MG63 (cell line): ENCODE results near the gene CASKIN2. TPM values are rescaled to one million over a fixed set of nuclear protein-coding genes. Genes with fewer than 3 reads are reported as not detected.
A peak's percentile ranks its signal among the peaks of the same experiment; 100 is the strongest.

ENCODE experiments used
- DNase-seq: peaks from one replicate; pipeline ENCODE4 v3.0.0-alpha.2; 2020
- H3K27me3 ChIP-seq: fragments of 250-450 bp; sonication (Bioruptor Pico); 2 replicates; pipeline ENCODE4 v1.5.1; 2020; ENCODE audit warnings: mild to moderate bottlenecking, moderate library complexity
- H3K36me3 ChIP-seq: fragments of 250-450 bp; sonication (Bioruptor Pico); 2 replicates; pipeline ENCODE4 v1.5.1; 2020; ENCODE audit warnings: mild to moderate bottlenecking, moderate library complexity
- H3K4me3 ChIP-seq: fragments of 250-450 bp; sonication (Bioruptor Pico); 2 replicates; pipeline ENCODE4 v1.5.1; 2020; ENCODE audit warnings: mild to moderate bottlenecking, moderate library complexity
- H3K9me3 ChIP-seq: fragments of 250-450 bp; sonication (Bioruptor Pico); 2 replicates; pipeline ENCODE4 v1.5.1; 2020; ENCODE audit warnings: mild to moderate bottlenecking, moderate library complexity
- total RNA-seq: library from RNA; depleted of rRNA; stranded (reverse); fragments of >200 nt; shearing (Covaris generic); gene quantifications from 2 replicates; pipeline ENCODE4 v1.2.3, GENCODE V29; 2014; ENCODE audit warnings: low replicate concordance

Gene CASKIN2
- total RNA-seq, 1 experiment from 2014 or later = 7.8 TPM

GRCh38 chr17:75513641-75514000 lies 1.7 kb downstream of the CASKIN2 start:
- Histone ChIP-seq H3K36me3 (peaks cover 54% of the 10 kb centered on the region), H3K4me3 (peak overlapping the region; percentile 77), H3K27me3 (no peaks in the 10 kb centered on the region)

GRCh38 chr17:75512926-75513640 lies 2.3 kb downstream of the CASKIN2 start:
- DNase-seq = peak; percentile 35
- H3K27me3 ChIP-seq = no peaks in the 10 kb centered on the region
- no peaks in the 10 kb centered on the region for H3K9me3 ChIP-seq
- H3K4me3 ChIP-seq = no peak overlapping the region; the same call in 1 of the 2 replicates
- H3K36me3 ChIP-seq = peaks cover 54% of the 10 kb centered on the region

More at GRCh38 chr17:75513641-75514000, 1.7 kb downstream of the CASKIN2 start:
- H3K9me3 ChIP-seq = no peaks in the 10 kb centered on the region
- no peak for DNase-seq

DNA sequence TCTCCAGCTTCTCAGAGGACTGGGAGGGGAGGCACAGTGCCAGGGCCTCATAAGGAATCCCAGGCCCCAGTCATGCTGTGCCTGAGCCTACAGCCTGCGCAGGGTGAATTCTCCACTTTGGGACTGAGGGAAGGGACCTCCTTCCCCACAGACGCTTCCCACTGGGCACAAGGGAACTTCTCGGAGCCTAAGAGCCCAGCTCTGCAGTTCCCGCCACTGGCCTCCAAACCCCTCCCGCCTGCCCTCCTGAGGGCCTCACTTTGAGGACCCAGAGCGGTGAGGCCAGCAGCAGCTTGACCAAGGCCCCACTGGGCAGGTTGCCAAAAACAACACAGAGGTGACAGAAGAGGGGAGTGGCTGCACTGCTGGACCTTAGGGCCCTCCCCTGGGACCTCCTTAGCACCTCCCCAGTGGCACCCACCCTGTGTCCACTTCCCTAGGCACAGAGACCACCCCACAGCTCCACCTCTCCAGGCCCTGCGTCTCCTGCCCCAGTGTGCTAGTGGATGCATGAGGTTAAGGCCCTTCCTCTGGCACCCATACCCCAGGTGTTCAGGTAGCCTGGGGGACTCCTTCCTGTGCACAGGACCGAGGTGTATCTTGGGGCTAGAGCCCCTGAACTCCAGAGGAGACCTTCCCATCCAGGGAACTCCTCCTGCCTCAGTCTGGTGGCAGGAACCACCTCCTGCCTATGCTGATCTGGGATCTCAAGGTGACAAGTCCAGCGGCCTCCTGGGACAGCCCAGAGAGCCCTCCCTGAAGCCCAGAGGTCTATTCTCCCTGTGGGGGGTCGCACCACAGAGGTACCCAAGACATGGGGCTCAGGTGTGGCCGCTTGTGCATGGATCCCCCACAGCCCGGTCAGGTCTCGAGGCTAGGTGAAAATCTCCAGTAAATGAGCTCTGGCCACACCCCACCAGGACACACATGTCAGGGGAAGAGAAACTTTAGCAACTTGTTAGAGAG lies 3.4 kb downstream of the CASKIN2 start:
- Histone ChIP-seq H3K36me3 (peaks cover 61% of the 10 kb centered on the region), H3K9me3 (no peaks in the 10 kb centered on the region), H3K27me3 (no peaks in the 10 kb centered on the region), H3K4me3 (no peak overlapping the region)
- no peak for DNase-seq

DNA sequence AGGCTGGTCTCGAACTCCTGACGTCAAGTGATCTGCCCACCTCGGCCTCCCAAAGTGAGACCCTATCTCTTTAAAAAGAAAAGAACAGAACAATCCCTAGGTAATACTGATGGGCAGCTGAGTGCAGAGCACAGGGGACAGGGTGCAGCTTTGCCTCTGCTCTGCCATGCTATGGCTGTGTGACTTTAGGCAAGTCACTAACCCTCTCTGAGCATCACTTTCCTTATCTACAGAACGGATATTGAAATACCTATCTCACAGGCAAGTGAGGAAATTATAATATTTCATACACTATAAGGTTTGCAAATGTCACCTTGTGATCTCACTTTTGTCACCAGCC lies 4.1 kb downstream of the CASKIN2 start:
- no peak for DNase-seq
- Histone ChIP-seq H3K36me3 (peaks cover 67% of the 10 kb centered on the region), H3K4me3 (no peak overlapping the region), H3K27me3 (no peaks in the 10 kb centered on the region), H3K9me3 (no peaks in the 10 kb centered on the region)

DNA sequence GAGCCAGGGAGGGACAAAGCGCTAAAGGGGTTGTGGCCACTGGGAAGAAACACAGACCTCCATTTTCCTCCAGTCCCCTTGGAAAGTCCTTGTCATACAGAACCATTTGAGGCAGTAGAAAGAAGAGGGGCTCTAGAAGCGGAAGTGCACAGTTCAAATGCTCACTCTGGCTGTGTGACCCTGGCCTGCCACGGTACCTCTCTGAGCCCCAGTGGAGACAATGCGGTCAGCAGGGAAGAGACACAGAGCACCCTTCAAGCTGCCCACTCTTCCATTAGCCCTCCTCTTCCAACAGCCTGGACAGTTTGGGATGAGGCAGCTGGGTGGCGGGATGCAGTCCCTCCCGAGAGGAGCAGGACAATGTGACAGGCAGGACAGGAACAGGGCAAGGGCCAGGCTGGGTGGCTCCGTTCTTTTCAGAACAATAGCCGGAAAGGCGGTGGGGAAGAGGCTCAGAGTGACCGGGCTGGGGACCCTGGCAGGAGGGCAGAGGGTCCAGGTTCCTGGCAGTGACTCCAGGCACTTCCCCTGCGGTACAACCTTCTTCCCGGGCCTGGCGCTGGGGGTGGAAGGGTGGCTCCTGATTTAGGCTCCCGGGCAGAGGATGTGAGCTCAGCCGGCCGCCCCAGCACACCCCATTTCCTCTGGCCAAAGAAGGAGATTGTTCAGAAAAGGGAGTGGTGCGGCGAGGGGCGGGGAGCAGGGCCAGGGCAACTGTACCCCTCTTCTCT lies 5.6 kb downstream of the CASKIN2 start:
- Histone ChIP-seq H3K36me3 (peaks cover 77% of the 10 kb centered on the region), H3K4me3 (no peak overlapping the region), H3K27me3 (no peaks in the 10 kb centered on the region), H3K9me3 (no peaks in the 10 kb centered on the region)
- DNase-seq = no peak

GRCh38 chr17:75508931-75509361 lies 6.4 kb downstream of the CASKIN2 start:
- DNase-seq = no peak
- Histone ChIP-seq H3K36me3 (peaks cover 82% of the 10 kb centered on the region), H3K27me3 (no peaks in the 10 kb centered on the region), H3K4me3 (no peak overlapping the region), H3K9me3 (no peaks in the 10 kb centered on the region)

GRCh38 chr17:75507733-75508719 lies 7.3 kb downstream of the CASKIN2 start:
- Histone ChIP-seq H3K36me3 (peaks cover 80% of the 10 kb centered on the region), H3K27me3 (no peaks in the 10 kb centered on the region), H3K4me3 (no peak overlapping the region), H3K9me3 (no peaks in the 10 kb centered on the region)
- DNase-seq = peak; percentile 30

DNA sequence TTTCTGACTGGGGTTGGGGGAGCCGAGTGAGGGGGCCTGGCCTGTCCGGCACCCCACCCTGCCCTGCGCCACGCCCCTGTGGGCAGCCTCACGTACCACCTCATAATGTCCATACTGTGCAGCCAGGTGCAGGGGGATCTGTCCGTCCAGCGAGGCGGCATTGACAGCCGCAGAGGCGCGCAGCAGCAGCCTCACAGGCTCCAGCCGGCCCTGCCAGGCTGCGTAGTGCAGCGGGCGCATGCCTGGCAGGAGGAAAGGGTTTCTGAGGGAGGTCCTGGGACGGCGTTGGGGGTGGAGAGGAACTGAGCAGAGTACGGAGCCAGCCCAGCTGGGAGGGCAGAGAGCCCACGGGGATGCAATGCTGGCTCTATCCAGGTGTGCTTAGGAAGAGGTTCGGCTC lies 8.4 kb downstream of the CASKIN2 start:
- peaks cover 71% of the 10 kb centered on the region for H3K36me3 ChIP-seq
- DNase-seq = no peak
- H3K27me3 ChIP-seq = no peaks in the 10 kb centered on the region
- H3K9me3 ChIP-seq = no peaks in the 10 kb centered on the region
- H3K4me3 ChIP-seq = no peak overlapping the region

DNA sequence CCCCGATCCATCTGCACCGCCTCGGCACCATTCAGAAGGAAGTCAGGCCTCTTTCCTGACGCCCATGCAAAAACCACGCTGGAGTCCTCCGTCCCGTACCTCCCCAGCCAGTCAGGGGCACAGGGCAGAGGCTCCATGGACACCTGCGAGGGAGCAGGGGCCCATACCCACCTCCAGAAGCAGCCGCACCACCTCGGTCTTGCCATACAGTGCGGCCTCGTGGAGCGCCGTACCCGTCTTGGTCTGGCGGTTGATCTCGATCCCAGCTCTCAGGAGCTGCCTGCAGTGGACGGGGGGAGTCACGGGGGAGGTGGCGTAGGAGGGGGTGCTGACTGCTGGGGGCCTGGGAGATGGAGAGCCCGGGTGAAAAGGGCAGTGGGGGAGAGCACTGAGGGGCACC lies 9.2 kb downstream of the CASKIN2 start:
- DNase-seq = no peak
- no peak overlapping the region for H3K4me3 ChIP-seq
- peaks cover 70% of the 10 kb centered on the region for H3K36me3 ChIP-seq
- no peaks in the 10 kb centered on the region for H3K27me3 ChIP-seq
- no peaks in the 10 kb centered on the region for H3K9me3 ChIP-seq

DNA sequence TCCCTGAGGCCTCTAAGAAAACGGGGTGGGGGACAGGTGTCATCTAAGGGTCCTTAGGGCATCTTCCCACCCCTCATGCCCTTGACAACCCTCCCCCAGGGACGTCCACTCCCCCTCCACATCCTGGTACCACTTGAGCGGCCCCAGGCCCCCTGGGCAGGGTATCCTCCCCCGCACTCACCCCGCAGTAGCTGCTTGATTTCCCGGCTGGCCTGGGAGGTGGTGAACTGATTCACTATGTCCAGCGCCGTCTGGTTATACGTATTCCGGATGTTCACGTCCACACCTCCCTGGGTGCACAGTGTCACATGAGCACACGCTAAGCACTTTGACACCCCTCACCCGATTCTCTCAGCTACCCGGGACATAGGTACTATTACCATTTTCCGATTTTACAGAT lies 9.7 kb downstream of the CASKIN2 start:
- Histone ChIP-seq H3K4me3 (no peak overlapping the region), H3K36me3 (peaks cover 67% of the 10 kb centered on the region), H3K9me3 (no peaks in the 10 kb centered on the region), H3K27me3 (no peaks in the 10 kb centered on the region)
- no peak for DNase-seq

DNA sequence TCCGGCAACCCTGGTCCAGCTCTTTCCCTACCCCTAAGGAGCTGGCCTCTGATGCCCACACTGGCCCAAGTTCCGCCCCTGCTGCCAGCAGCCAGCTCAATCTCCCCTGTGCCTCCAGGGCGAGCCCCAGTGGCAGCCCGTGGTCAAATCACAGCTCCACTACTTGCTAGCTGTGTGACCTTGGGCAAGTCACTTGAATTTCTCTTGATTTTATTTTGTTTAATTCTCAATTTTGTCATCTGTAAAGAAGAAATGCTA lies 10.3 kb downstream of the CASKIN2 start:
- DNase-seq = no peak
- Histone ChIP-seq H3K4me3 (no peak overlapping the region), H3K9me3 (no peaks in the 10 kb centered on the region), H3K36me3 (peaks cover 67% of the 10 kb centered on the region), H3K27me3 (no peaks in the 10 kb centered on the region)

DNA sequence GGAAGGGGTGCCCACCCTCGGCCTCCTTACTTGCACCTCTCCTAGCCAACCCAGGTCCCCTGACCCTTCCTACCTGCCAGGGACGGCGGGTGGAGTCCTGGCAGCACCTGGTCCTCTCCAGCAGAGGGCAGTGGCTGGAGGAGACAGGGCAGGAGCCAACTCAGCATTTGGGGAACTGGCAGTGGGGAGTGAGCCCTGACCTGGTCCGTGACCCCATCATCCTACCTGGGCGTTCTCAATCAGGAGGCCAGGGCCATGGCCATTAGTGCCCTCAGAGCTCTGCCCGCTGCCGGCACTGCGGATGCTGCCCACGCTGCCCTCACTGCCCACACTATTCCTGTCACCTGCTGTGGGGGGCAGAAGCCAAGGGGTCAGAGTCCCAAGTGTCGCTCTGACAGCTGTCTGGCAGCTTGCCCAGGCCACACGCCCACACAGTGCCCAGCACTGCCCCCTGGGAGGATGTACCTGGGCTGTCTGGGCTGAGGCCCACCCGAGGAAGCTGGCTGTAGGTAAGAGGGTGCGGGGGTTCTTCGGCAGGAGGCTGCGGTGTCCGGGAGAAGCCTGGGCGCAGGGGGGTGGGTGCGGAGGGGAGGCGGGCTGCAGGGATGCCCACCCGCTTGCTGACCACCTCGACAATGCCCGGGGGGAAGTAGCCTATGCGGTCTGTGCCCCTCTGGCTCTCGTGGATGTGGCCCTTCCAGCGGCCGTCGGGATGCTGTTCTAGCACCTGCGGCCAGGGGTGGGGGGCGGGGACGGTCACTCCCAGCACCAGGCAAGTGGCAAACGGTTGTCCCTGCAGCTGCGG lies 10.8 kb downstream of the CASKIN2 start:
- Histone ChIP-seq H3K27me3 (no peaks in the 10 kb centered on the region), H3K4me3 (no peak overlapping the region), H3K36me3 (peaks cover 69% of the 10 kb centered on the region), H3K9me3 (no peaks in the 10 kb centered on the region)
- DNase-seq = peak; percentile 37

GRCh38 chr17:75503976-75504346 lies 11.4 kb downstream of the CASKIN2 start:
- no peak for DNase-seq
- H3K27me3 ChIP-seq = no peaks in the 10 kb centered on the region
- peaks cover 63% of the 10 kb centered on the region for H3K36me3 ChIP-seq
- no peaks in the 10 kb centered on the region for H3K9me3 ChIP-seq
- no peak overlapping the region for H3K4me3 ChIP-seq

DNA sequence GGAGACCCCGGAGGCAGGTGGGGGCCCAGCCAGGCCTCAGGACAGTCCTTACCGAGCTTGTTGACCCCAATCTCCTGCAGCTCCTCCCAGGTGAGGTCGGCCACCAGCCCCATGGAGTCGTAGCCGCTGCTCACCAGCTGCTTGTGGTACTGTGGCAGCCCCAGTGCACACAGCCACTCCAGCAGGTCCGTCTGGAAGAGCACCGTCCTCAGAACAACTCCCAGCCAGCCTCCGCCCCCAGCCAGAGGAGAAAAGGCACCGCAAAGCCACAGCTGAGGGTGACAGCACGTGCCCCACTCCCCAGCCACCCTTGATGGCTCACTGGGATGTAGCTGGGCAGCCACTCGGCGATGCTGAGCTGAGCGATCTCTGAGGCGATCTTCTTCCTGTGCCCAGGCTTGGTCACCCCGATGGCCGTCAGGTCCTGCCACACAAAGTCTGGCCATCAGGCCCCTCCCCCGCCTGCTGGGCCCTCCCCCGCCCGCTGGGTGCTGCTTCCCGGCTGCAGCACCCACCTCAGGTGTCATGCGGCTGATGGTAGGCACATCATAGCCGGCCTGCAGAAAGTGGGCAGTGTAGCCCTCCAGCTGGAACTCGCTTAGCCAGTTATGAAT lies 11.9 kb downstream of the CASKIN2 start:
- Histone ChIP-seq H3K9me3 (no peaks in the 10 kb centered on the region), H3K36me3 (peaks cover 63% of the 10 kb centered on the region), H3K27me3 (no peaks in the 10 kb centered on the region), H3K4me3 (no peak overlapping the region)
- DNase-seq = no peak

DNA sequence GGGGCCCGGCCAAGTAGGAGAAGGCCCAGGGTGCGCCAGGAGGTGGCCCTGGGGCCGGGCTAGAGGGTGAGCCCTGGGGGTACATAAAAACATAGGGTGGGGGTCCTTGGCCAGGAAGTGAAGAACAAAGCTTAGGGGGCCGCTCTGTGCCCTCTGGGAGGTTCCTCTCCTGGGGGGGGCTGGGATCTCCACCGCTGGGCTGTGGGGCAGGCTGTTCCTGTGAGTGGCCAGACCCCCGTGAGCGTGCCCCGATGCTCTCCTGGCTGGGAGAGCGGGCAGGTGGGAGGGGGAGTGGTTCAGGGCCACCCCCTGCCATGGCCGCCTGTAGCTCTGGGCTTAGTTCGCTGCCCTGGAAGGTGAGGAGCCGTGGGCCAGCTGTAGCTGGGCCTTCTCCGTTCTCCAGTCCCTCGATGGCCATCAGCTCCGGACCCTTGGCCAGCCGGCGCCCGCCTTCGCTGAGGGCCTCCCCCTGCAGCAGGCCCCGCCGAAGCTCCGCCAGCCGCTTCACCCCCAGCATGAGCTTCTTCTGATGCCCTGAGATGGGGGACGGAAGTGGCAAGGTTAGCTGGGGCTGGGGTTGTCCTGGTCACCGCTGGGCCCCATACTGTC lies 12.5 kb downstream of the CASKIN2 start:
- Histone ChIP-seq H3K27me3 (no peaks in the 10 kb centered on the region), H3K9me3 (no peaks in the 10 kb centered on the region), H3K36me3 (peaks cover 61% of the 10 kb centered on the region), H3K4me3 (no peak overlapping the region)
- no peak for DNase-seq
